ENCODE data around the gene PTPRM.

The PTPRM gene

DNA sequence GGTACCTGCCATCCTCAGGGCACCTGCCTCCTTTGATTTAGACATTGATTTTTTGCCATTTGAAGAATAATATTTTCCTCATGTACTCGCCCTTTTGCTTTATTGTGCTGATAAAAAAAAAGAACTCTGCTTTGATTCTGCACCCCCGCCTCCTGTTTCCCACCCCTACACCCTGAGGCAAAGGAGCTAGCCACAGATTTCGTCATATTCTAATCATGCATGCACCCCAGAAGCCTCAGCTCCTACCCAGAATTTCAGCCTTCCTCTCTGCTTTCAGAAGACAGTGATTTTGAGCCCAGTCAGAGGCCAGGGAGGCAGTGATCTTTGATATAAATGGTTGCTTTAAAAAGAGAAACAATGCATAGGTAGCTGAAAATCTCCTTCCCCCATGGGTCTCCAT is 329.0 kb downstream of the PTPRM start:
- DNase-seq (ENCODE audit: low read depth in 2 of 2): no peak

DNA sequence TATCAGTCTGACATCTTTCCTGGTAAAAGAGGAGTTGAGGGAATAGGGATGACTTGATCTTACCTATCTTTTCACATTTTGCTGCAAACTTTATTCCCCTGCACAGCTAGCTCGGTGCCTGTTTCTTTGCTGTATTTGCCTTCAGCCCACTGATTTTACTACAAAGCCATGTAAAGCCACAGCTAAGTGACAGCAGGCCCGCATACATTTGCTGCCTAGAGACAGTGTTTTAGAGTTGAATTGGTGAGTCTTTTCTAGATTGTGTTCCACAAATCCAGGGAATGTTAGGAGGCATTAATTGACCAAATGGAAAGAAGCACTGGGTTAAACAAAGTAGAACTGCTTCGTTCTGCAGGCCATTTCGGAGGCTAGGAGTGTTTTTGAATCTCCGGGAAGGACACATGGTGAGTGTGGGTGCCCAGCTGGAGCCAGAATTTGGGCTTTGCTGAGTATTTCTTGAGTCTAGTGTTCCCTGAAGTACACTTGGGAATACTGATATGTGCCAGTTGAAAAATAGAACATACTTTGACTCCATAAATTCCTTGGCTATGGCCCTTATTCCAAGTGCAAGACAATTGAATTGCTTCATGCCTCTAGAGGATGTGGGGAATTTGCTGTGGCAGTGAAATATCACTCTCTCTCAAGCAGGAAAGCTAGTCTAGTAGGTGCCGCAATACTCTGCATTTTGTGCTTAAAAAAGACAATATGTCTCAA is 329.8 kb downstream of the PTPRM start:
- DNase-seq (ENCODE audit: low read depth in 2 of 2): no peak

DNA sequence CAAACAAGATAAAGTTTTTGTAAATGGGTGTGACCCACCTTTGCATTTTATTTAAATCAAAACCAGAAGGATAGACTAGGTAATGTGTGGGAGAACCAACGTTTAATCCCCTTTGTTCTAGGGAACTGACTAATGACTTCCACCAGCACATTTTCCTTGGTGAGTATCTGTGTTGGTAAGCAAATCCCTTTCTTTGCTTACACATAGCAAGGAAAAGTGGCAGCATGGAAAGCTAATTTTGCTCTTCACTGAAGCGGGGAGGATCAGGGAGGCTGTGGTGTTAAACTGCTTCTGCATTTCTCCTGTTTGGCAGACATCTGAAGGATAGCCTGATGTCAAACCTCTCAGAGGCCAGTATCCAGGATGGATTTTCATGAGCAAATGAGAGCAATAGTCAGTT is 331.1 kb downstream of the PTPRM start:
- DNase-seq (ENCODE audit: low read depth in 2 of 2): no peak

DNA sequence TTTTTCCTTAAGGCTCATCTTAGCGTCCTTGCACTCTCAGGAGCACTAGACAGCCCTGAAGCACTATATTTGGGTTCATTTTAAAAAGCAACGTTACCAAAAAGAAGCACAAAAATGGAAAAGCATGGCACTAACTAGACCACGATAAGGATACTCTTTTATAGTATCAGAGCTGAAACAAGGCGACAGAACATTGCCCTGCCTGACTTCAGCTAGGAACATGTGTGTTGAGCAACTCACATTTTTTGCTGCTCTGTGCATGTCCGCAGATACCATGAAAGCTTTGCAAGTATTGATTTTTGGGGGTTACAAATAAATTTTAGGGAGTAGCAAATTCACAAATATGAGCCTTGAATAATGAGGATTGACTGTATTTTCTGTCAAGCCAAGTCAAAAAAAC is 332.0 kb downstream of the PTPRM start:
- DNase-seq (ENCODE audit: low read depth in 2 of 2): no peak

DNA sequence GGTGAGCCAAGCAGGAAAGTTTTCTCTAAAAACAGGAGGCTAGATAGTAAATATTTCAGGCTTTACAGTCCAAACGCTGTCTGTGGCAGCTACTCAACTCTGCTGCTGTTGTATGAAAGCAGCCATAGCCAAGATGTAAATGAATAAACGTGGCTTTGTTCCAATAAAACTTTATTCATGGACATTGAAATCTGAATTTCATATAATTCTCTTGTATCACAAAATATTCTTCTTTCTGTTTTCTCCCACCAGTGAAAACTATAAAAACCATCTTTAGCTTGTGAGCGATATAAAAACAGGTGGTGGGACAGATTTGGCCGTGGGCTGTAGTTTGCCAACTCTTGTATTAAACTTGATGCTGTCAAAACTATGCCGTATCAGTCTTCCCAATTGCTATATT is 333.0 kb downstream of the PTPRM start:
- no peak for DNase-seq (ENCODE audit: low read depth in 2 of 2)

DNA sequence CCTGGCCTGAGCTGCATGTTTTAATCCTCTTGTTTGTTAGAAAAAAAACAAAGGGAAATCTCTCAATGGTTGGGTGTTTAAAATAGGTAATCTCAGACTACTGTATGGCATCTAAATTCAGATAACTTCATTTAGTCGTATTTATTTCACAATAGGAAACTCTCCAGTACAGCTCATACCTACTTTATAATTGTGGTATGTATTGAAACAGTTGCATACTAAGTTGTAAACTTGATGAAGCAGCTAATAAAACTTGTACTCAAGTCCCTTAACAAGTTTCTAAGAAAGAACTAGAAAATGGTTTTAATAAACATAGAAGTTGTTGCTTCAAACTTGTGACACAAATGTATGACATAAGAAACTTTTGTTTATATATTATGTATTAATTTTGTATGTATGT is 334.5 kb downstream of the PTPRM start:
- DNase-seq (ENCODE audit: low read depth in 2 of 2): no peak

DNA sequence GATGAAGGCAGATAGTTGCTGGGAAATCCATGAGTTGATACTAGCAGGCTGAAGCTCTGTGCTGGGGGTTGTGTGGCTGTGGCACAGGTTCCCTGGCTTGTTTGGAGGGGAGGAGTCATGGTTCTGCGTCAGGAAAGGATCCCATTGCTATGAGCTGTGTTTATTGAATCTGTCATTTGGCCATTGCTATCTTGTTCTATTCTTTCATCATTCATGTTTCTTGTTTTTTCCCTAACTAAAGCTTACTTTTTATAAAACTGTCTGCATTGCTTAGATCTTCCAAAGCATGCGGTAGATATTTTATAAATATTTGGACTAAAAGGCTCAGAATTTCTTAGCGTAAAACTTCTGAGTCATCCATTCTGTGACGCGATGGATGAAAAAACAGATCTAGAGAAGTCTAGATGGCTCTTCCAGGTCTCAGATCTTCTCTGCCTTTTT is 335.3 kb downstream of the PTPRM start:
- no peak for DNase-seq (ENCODE audit: low read depth in 2 of 2)

DNA sequence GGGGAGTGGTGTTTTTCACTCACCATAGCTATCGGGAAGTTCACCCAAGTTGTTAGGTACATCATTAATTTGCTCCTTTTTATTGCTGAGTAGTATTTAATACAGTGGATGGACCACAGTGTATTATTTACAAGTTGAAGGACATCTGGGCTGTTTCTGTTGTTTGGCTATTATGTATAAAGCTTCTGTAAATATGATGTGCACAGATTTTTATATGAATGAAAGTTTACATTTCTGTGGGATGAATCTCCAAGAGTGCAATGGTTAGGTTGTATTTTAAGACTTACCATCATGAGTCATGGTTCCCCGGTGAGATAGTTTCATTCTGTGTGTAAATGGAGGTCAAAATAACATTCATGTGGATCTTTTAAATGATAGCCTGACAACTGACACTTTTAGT is 337.4 kb downstream of the PTPRM start:
- no peak for DNase-seq (ENCODE audit: low read depth in 2 of 2)

DNA sequence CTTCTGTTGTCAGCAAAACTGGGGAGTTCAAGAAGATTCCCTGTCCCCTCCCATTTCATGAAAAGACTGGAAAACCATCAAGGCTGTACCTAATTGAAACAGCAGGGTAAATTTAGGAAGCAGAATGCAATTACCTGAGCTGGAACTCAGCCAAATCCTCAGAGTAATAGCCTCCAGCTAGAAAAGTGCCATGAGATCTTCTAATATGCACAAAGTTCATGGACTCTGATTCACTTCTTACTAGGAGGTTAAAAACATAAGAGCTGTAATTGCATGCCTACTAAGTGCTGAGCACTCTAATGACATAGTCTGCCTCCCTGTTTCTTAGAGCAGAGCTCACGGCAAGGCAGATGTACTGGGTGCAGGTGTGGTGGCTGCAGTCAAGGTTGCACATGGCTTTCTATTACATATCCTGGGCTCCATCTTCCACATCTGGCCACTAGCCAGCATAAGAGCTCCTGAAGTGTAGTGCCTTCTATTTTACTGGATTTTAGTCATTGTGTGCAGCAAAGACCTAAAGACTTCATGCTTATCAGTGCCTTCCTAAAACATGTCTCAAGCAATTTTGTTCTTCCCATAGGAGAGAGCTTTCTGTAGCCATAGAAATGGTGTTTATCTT is 341.7 kb downstream of the PTPRM start:
- DNase-seq (ENCODE audit: low read depth in 2 of 2): no peak

DNA sequence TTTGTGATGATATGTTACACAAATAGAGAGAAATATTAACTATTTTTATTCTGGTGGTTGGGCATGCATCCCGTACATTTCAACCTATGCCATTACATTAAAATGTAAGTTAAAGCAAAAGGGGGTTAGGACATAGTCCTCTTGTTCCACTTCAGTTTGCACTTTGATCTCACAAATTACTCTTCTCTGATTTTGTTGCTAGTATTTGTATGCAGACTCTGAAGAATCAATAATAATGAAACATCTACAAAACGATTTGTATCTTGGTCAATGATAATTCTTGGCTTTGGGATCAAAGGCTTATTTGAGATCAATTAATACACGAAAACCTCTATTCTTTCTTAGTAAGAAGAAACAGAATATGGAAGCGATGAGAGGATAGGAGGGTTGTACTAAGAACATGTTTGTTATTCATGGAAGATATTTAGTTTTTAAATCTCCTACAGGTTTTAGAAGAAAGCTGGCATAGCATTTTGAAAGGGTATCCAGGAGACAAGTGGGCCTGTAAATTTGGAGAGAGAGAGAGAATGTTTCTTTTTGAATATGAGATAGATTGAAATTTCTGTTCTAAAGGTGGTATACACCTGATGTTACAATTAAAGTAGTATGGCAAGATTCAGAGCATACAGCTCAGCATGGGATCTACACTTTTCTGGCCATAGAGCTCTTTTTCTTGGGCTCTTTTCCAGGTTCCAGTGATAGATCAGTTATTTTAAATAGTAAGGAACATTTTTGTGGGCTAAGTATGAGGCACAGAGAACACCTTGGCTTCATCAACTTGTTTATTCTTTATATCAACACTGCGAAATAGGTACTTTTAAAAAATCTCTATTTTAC is 347.9 kb downstream of the PTPRM start:
- no peak for DNase-seq (ENCODE audit: low read depth in 2 of 2)

DNA sequence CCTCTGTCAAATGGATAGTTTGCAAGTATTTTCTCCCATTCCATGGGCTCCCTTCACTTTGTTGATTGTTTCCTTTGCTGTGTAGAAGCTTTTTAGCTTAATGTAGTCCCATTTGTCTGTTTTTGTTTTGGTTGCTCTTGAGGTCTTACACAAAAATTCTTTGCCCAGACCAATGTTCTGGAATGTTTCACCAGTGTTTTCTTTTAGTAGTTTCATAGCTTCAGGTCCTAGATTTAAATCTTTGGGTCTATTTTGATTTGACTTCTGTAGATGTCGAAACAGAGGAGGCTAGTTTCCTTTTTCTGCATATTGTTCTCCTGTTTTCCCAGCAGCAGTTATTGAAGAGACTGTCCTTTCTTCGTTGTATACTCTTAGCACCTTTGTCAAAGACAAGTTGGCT is 351.6 kb downstream of the PTPRM start:
- DNase-seq (ENCODE audit: low read depth in 2 of 2): no peak

DNA sequence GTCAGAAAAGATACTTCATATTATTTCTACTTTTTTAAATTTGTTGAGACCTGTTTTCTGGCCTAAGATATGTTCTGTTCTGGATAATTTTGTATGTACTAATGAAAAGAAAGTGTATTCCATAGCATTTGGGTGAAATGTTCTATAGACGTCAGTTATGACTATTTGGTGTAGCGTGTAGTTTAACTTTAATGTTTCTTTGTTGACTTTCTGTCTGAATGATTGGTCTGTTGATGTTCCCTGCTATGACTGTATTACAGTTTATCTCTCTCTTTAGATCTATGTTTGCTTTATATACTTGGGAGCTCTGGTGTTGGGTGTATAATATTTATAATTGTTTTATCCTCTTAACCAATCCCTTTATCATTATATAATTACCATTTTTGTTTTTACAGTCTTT is 352.4 kb downstream of the PTPRM start:
- no peak for DNase-seq (ENCODE audit: low read depth in 2 of 2)

DNA sequence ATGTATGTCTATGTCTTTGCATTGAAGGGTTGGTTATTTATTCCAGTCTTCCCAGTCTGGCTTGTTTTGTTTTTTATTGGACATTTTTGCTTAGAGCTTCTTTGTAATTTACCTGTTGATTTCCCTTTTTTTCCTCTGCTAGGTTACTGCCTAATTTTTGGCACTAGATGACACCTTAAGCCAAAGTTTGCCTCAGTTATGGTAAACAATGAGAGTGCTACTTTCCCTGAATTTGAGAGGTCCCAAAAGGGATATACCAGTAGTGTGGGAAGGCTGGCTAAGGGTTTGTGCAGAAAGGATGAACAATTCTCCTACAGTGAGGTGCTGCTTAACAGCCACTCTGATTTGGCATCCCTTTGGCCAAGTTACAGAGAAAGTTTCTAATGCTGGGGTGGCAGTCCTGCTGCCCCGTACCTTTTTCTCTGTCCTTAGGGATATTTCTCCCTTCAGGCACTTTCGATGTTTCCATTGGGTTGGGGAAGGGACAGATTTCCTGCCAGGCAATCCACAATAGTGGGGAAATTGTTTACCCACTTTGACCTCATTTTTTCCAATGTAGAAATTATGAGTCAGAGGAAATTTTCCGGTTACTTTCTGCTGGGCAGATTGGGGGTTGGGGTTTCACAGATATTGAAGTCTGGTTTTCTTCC is 354.9 kb downstream of the PTPRM start:
- DNase-seq (ENCODE audit: low read depth in 2 of 2): no peak

DNA sequence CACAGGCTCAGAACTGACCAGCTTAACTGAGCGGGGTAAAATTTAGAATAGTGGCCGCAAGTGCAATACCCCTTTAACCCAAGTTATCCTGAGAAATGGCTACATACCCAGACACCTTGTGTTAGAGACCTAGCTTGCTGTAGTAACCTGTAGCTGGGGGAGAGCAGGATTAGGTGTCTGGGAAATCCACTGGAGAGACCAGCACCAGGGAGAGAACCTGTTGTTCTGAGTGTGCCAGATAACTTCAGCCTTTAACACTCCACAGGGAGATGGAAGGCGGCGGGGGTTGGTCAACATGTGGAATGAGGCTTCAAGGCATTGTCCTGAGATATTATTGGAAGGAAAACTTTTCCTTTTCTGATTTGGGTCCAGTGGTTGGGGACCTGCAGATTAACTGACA is 356.0 kb downstream of the PTPRM start:
- no peak for DNase-seq (ENCODE audit: low read depth in 2 of 2)

DNA sequence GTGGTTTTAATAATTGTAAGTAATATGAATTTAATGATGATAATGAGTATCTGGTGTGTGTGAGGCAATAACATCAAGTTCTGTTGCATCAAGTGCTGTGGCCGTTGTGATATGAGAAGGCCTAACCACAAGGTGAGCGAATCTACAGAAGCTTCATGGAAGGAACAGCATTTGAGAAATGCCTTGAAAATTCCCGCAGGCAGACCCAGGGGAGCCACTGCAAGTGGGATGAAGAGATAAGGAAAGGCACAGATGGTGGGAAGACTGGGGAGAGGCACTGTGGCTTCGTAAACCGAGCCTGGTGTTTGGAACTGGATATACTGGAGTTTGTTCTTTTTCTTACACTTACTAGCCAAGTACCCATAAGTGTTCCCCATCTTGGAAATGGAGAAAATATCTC is 357.5 kb downstream of the PTPRM start:
- no peak for DNase-seq (ENCODE audit: low read depth in 2 of 2)

DNA sequence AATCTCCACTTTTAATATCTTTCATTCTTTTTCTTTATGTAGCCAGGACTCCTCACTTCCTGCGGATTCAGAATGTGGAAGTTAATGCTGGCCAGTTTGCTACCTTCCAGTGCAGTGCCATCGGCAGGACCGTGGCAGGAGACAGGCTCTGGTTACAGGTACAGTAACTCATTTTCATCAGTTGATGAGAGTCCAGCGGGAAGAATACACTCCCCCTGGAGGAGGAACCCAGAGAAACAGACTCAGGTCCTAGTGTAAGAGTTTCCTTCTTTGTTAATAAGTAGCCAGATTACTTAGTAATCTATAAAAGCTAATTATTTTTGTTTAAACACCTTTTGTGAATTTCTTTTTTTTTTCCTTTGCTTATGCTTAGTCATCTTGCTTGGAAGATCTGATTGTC is 359.4 kb downstream of the PTPRM start:
- no peak for DNase-seq (ENCODE audit: low read depth in 2 of 2)

DNA sequence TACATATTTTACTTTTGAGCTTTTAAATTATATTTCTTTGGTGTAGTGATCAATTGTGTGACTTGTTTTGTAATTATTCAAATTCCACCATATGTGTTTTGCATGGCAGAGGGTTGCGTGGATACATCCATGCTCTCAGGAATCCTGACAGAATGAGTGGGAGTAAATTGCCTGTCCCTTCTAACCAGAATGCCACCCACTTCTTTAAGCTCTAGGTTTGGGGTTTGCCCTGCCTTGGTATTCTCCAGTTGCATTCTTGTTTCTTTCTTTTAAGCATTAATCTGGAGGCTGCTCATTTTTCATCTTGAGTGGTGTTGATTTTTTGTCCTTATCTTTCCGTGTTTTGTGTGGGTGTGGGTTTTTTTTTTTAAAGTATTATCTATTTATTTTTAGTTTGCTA is 360.0 kb downstream of the PTPRM start:
- DNase-seq (ENCODE audit: low read depth in 2 of 2): no peak

DNA sequence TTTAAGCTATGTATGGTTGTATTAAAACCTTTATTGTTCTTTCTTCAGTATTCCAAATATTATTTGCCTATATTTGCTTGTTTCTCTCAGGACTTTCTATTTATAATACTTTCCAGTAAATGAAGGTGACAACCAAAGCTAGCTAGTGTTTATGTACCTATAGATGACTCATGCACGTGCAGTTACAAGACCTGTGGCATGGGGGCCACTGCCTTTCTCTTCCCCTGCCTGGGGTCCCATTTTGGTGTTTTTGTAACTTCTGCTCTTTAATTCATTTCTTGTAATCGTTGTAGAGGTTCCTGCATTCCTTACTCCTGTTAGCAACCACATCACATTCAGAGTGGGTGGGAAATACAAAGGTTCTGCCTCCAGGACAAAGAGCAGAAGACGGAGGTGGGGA is 364.6 kb downstream of the PTPRM start:
- no peak for DNase-seq (ENCODE audit: low read depth in 2 of 2)

DNA sequence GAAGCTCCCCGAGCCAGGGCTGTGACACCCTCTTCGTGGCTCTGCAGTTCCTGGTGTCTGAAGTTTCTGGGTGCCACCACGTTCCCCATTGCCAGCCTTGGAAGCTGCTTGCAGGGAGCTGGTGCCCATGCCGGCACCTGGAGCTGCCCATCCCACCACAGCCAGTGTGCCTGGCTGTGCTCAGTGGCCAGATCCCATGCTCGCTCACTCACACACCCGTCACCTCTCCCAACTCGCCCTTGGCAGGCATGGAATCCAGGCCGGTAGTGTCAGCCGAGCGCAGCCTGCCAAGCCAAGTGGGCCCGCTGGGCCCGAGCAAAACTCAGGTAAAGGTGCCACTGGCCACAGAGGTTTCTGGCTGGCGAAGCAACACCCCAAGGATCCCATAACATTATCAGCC is 370.2 kb downstream of the PTPRM start:
- no peak for DNase-seq (ENCODE audit: low read depth in 2 of 2)

DNA sequence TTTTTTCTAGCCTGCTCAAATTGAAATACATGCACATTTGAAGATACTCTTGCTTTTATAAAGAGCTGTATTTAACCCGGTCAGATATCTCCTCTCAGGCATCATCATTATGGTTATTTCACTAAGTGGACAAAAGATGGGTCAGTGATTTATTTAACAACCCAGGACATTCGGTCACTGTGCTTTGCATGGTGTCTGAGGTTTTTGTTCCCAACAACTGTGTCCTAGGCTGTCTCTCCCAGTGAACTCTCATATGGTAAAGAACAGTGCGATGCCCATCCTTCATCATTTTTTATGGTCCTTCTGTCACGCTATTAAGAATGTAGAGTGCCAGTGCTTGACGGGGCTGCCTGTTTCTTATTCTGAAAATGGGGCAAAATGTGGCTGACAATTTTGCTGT is 372.4 kb downstream of the PTPRM start:
- no peak for DNase-seq (ENCODE audit: low read depth in 2 of 2)

DNA sequence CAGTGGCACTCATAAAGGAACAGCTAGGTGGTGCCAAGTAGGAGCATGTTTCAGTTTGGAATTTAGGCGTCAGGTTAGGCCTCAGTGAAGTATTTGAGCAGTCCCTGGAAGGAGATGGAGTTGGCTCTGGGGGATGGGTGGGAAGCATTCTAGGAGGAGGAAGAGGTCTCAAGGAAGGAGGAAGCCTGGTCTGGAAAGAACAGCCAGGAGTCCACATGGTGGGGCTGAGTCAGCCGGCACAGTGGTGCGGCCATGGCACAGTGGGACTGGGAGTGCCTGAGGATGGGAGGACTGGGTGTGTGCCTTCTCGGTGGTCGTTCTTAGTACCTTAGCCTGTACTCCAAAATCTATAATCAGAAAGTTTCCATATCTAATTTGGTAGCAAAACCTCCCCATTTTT is 373.3 kb downstream of the PTPRM start:
- DNase-seq (ENCODE audit: low read depth in 2 of 2): no peak

DNA sequence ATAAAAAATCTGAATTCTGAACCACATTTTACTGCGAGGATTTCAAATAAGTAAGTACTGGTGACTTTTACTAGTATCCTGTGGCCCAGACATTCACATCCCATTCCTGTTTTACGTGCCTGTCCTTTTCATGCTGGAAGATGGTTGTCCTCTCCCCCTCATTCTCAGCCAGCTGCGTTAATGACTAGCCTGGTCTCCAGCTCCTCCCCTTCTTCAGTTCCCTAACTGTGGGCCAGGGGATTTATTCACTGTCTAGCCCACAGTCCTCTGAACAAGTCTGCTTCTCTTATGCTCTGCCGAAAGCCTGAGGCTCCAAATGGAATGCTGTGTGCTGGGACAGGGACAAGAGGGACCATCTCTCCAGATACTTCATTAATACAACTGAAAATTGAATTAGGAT is 373.9 kb downstream of the PTPRM start:
- no peak for DNase-seq (ENCODE audit: low read depth in 2 of 2)

DNA sequence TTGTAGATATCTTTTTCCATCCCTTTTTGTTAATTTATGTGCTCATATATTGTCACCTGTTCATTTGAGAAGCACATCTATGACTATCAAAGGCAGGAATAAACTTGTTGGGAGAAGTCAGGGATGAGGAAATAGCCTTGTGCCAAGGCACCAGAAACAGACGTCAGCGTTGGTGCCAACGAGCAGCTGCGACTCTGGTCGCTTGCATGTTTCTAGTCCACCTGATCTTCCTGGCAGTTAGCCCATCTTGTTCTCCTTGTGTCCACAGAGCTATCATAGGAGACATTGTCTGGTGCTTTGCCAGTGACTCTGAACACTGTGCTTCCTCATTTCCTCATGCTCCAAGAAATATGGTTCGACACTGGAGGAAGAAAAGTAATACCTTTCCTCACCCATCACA is 374.4 kb downstream of the PTPRM start:
- DNase-seq (ENCODE audit: low read depth in 2 of 2): no peak
